Gastrocnemius medialis (tissue), 4 donors: ENCODE data around the gene GAS6.

Experiments
- CTCF ChIP-seq, 5 experiments: fragments of 450-650 bp in 3 of 5; fragments of 200-600 bp in 2 of 5; sonication (generic) in 2 of 5; IDR thresholded peaks in 4 of 5; conservative IDR thresholded peaks in 1 of 5; 1 replicate in 4 of 5; 2 replicates in 1 of 5; pipeline ENCODE4 v1.5.1; 2016 to 2019; ENCODE audit warnings: antibody characterized with exemption in 5 of 5, mild to moderate bottlenecking in 3 of 5, moderate library complexity in 3 of 5
- POLR2A ChIP-seq, 2 donors: fragments of 450-650 bp; IDR thresholded peaks; one replicate each; pipeline ENCODE4 v1.6.1; 2017; ENCODE audit warnings: antibody characterized with exemption in 2 of 2, mild to moderate bottlenecking in 2 of 2, moderate library complexity in 2 of 2

GRCh38 chr13:113876346-113877148 lies 12.7 kb upstream of the GAS6 start:
- TF ChIP-seq CTCF (IDR thresholded peaks at IDR 0.05 in 4 of 5, conservative IDR thresholded peaks at IDR 0.05 in 1 of 5) (no peak), POLR2A (IDR thresholded peaks at IDR 0.05) (no peak)
